K562 treated with DMSO at 1 percent for 48 hours (cell line): ENCODE measurements around the gene LY6G6F. TPM values are rescaled to one million over a fixed set of nuclear protein-coding genes. Genes with fewer than 3 reads are reported as not detected.

ENCODE experiments used
- total RNA-seq: library from RNA; unstranded; fragments of 300-600 nt; gene quantifications from 2 replicates; pipeline ENCODE4 v1.2.3, GENCODE V29; 2022; ENCODE audit warnings: low replicate concordance; ENCODE audit errors: extremely low read depth

LY6G6F gene, protein sequence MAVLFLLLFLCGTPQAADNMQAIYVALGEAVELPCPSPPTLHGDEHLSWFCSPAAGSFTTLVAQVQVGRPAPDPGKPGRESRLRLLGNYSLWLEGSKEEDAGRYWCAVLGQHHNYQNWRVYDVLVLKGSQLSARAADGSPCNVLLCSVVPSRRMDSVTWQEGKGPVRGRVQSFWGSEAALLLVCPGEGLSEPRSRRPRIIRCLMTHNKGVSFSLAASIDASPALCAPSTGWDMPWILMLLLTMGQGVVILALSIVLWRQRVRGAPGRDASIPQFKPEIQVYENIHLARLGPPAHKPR
- total RNA-seq = not detected in 2 replicates

GRCh38 chr6:31706599-31706998 lies at the start of gene LY6G6F:
LY6G6F (plus strand) TSS chr6:31706866; CDS start chr6:31706907, 41 bp downstream.

GRCh38 chr6:31660381-31661261 lies 46.0 kb upstream of the LY6G6F start, which contains the start of gene C6orf47:
C6orf47 (minus strand) TSS chr6:31660778; CDS start chr6:31659947, 831 bp downstream.

GRCh38 chr6:31664790-31665500 lies 41.7 kb upstream of the LY6G6F start, which contains the start of gene GPANK1:
GPANK1 (minus strand) TSS chr6:31664997; CDS start chr6:31664478, 519 bp downstream.

DNA sequence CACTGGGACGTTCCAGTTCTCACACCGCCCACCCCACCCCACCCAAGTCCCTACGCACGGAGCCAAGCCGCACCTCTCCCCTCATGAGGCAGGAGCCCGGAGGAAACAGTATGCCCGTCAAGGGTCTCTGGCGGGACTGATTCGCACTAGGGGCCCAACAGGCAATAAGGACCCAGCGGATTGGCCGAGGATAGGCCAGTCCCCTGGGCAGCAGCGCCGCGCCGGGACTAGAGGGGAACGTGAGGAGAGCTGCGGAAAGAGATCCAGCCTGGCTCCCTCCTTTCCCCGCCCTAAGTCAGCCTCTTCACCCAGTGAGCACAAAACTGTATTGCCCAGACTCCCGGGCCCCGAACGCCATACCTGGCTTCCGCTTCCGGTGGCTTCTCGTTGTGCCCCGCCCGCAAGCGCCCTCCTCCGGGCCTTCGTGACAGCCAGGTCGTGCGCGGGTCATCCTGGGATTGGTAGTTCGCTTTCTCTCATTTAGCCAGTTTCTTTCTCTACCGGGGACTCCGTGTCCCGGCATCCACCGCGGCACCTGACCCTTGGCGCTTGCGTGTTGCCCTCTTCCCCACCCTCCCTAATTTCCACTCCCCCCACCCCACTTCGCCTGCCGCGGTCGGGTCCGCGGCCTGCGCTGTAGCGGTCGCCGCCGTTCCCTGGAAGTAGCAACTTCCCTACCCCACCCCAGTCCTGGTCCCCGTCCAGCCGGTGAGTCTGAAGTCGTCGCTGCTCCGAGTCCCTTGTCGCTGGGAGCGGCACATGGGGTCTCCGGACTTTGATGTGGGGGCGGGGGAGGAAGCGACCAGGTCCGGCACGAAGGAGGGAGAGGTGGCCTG lies 40.9 kb upstream of the LY6G6F start, which contains the start of gene CSNK2B:
CSNK2B (plus strand) TSS at position 580 of the 836 bp plus-strand sequence. CDS start 752 bp downstream, outside the sequence.

DNA sequence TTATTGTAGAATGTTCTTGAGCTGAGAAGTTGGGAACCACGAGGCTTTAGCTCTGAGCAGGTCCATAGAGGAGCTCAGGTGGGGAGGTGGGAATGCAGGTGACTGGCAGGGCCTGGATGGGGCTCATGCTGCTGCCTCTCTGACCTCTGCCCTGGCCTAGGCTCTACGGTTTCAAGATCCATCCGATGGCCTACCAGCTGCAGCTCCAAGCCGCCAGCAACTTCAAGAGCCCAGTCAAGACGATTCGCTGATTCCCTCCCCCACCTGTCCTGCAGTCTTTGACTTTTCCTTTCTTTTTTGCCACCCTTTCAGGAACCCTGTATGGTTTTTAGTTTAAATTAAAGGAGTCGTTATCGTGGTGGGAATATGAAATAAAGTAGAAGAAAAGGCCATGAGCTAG lies 37.0 kb upstream of the LY6G6F start, which contains the start of gene LY6G5B:
LY6G5B (plus strand) TSS at position 301 of the 400 bp plus-strand sequence. CDS start 975 bp downstream, outside the sequence.

DNA sequence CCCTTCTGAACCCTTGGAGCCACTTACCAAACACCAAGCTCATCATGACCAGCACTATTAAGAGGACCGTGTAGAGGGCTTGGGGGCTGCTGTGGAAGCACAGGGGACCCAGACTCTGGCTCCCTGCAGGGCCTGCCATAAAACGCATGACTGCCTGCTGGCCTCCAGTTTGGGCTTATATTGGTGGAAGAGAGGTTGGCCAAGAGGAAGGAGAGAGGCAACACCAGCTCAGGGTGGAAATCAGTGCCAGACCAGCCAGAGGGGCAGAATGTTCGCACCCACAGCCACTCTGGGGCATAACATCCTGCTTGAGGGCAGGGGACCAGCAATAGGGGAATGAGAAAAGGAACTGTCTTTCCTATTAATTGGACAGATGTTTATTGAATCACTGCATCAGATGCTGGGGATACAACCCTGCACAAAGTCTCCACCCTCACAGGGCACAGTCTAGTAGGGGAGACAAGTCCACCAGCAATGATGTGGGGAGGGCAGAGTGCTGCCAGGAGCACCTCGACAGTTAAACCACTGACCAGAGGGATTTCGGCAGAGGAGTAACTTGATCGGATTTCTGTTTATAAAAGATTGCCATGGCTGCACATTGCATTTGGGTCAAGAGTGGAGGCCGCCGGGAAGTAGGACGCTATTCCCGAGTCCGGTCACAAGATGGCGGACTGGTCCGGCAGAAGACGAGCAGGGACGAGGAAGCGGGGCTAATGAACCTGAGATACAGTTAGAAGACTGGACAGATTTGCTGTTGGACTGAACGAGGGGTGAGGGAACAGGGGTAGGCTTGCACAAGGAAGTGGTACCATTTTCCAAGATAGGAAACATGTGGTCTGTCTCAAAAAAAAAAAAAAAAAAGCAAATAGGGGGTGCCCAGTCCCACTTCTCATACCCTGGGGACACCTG lies 26.2 kb upstream of the LY6G6F start, which contains the start of gene LY6G5C:
LY6G5C (minus strand) TSS at position 842 of the 909 bp plus-strand sequence; CDS start at position 148, 694 bp downstream.

DNA sequence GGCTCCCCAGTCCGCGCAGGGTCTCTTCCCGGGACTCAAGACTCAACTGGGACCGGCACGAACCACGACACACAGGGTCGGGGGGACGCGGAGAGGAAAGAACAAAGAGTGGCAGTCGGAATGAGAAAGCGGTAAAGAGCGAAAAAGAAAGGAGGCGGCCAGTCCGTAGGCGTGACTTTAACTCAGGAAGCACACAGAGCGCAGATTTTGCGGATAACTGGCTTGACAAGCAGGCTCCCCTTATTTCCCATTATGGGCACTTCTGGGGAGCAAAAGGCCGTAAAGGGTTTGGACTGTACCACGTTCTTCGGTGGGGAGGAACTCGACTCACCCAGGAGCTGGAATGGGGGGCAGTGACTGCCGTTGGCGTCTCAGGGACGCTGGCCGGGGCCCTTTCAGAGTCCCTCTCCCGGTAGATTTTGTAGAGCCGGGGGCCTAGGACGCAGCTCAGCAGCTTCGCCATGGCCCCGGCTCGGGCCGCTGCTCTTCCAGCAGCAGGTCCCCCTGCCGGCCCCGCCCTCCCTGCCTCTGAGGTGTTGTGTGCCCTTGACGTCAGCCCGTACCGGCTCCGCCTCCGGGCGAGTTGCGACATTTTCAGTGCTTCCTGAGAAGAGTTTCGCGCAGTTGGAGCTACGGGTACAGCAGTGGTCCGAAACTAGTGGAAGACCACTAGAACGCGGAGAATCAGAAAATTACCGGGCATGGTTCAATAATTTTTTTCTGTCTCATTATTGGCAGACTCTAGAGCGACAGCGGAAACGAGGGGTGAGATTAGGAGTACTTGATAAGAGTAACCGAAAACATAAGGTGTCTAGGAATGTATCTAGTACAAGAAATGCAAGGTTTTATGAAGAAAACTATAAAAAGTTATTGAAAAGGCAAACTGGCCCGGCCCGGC lies 3.6 kb upstream of the LY6G6F start, which contains the start of gene ABHD16A:
ABHD16A (minus strand) TSS at position 506 of the 898 bp plus-strand sequence; CDS start at position 463, 43 bp downstream.

DNA sequence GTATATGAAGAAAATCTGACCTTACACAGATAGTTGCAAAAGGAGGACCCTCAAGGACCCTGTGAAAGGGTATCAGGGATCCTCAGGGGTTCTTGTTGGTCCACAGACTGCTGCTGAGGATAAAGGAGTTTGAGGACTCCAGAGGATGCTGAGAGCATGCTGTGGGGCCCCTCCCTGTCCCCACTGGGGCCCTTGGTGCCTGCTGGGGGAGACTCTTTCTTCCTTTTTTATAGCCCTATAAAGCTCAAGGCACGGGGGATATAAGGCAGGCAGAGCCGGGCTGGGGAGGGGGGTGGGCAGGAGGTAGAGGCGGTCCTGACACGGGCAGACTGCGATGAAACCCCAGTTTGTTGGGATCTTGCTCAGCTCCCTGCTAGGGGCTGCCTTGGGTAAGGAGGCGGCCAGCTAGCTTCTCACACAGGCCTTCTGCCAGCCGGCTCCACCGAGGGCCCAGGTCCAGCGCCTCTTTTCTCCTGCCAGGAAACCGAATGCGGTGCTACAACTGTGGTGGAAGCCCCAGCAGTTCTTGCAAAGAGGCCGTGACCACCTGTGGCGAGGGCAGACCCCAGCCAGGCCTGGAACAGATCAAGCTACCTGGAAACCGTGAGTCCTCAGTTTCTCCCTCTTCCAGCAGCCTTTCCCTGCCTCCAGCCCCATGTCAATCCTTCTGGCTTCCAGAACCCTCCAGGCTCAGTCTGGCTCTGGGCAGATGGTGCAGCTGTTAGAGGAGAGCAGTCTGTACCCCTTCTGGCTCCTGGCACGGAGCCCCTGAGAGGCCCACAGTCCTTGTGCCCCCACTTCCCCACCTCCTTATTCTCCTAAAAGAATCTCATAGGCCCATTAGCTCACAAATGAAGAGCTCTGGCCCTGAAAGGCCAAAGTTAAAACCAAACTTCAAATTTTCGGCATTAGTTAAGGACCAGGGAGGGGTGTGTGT lies 8.6 kb downstream of the LY6G6F start, which contains the start of gene LY6G6D:
LY6G6D (plus strand) TSS at position 327 of the 937 bp plus-strand sequence; CDS start at position 335, 8 bp downstream.

GRCh38 chr6:31721351-31722020 lies 14.8 kb downstream of the LY6G6F start, which contains the start of gene LY6G6C:
LY6G6C (minus strand) TSS chr6:31721746; CDS start chr6:31721679, 67 bp downstream.

DNA sequence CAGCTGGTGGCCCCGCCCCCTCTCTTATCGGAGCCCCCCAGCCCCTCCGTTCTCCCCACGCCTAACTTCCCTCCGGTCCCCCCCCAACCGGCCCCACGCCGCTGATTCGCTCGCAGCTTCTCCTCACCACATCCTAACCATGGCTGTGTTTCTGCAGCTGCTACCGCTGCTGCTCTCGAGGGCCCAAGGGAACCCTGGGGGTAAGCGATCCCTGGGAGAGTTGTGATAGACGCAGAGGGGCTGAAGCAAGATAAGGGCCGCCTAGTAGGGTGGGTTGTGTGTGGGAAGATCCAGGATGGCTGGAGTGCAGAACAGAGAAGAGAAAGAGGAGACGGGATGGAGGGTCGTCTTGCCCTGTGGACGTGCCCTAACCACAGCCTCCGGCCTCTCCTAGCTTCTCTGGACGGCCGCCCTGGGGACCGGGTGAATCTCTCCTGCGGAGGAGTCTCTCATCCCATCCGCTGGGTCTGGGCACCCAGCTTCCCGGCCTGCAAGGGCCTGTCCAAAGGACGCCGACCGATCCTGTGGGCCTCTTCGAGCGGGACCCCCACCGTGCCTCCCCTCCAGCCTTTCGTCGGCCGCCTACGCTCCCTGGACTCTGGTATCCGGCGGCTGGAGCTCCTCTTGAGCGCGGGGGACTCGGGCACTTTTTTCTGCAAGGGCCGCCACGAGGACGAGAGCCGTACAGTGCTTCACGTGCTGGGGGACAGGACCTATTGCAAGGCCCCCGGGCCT lies 16.7 kb downstream of the LY6G6F start, which contains the start of gene MPIG6B:
MPIG6B (plus strand) TSS at position 129 of the 735 bp plus-strand sequence; CDS start at position 140, 11 bp downstream.

GRCh38 chr6:31728767-31729514 lies 22.3 kb downstream of the LY6G6F start, which contains the start of gene DDAH2:
DDAH2 (minus strand) TSS chr6:31729299; CDS start chr6:31729161, 138 bp downstream.

DNA sequence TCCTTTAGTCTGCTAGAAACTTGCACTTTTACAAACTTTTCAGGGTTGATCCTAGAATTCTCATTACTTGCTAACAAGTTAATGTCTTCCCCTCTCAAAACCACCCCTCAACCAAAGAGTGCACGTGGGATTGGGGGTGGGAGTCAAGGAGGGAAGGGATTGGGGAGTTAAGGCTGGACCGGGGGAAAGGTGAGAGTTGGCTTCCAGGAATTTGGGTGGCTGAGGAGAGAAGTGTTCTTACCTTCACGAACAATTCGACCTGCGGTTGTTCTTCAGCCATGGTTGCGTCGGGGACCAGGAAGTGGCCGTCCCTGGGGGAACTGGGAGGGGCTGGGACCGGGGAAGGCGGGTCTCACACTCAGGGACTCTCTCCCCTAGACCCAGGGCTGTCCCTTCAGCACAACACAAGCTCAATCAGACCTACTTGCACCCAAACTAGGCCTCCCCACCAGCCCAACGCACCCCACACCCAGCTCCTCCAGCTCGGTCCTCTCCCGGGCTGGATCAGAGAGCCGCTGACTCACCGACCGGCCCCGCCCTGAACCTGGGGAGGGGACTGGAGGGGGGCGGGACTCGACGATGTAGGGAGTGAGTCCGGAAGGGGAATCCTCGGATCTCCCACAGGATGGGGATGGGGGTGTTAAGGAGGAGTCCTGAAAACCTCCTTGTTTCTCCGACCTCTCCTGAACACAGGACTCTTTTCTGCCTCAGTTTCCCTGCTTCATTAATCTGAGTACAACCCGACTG lies 29.5 kb downstream of the LY6G6F start, which contains the start of gene CLIC1:
CLIC1 (minus strand) TSS at position 510 of the 747 bp plus-strand sequence; CDS start at position 280, 230 bp downstream.

DNA sequence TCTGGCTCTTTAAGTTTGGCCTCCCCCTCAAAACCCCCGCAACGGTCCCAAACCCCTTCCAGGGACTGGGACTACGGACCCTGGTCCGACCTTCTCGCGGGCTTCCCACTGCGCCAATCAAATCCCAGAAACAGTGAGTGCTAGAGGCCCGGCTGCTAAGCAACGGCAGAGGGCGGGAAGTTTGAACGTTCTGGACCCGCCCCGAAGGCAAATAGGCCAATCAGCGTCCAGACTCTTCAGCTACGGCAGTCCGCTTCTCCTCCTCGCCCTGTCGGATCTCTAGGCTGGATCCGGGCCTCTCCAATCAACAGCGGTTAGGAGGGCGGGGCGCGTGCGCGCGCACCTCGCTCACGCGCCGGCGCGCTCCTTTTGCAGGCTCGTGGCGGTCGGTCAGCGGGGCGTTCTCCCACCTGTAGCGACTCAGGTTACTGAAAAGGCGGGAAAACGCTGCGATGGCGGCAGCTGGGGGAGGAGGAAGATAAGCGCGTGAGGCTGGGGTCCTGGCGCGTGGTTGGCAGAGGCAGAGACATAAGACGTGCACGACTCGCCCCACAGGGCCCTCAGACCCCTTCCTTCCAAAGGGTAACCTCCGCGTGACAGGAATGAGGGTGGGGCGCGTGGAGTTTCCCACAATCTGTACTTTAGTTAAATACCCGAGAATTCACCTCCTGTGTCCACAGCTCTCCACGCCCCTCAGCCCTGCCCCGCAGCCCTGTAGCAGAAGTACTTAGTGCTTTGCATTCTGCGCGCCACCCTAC lies 33.2 kb downstream of the LY6G6F start, which contains the start of gene MSH5:
MSH5 (plus strand) TSS at position 367 of the 758 bp plus-strand sequence. CDS start 462 bp downstream, outside the sequence.

